SIG-M5 treated with dmso at 0.1 percent for 504 hours (cell line): ENCODE measurements around the gene BORCS6.
"Not testable (repeated sequence)": the region's sequence is repeated elsewhere in the genome, so short reads cannot be mapped to it uniquely, and the experiment has no call there.

Experiments used
- DNase-seq: peaks from one replicate; lab custom pipeline; 2025; ENCODE audit not compliant: unreplicated experiment; lab: John Stamatoyannopoulos, UW

Gene BORCS6

GRCh38 chr17:8189711-8190477 is at the start of gene BORCS6:
Gene BORCS6 (minus strand): TSS chr17:8190180. CDS start chr17:8190140, 40 bp downstream.
- DNase-seq = peak; percentile 97

DNA sequence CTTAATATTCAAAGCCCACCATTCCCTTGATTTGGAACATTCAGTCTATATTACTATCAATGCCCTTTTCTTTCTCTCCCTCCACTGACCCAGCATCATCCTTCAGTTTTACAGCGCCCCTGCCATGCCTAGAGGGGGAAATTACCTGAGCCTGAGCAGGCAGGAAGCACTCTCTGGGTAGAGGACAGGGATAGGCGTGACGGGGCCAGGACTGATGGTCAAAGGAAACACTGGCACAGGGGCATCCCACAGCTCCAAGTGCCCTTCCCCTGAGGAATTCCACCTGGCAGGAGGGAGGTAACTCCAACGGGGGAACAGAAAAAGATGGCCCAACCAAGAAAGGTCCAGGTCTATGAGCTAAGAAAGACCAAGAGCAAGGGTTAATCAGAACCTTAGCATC is 47.9 kb upstream of the BORCS6 start:
- DNase-seq = no peak

GRCh38 chr17:8237175-8237574 is 47.2 kb upstream of the BORCS6 start:
- no peak for DNase-seq

DNA sequence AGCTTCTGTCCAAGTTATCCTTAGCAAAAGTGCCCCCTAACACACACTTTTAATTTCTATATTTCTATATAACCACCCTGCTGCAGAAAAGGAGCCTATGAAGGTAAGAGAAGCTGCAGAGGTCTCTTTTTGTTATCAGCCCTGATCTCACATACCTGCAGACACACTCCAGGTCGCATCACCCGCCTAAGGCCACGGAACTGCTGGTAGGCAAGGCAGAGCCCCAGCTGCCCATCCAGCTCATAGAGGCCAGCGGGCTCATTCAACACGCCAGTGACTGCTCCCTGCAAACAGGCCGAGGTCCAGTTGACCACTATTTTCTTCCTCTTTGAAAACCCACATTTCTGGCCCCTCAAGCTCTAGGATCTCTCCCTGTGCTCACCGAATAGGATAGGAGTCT is 45.7 kb upstream of the BORCS6 start:
- no peak for DNase-seq

DNA sequence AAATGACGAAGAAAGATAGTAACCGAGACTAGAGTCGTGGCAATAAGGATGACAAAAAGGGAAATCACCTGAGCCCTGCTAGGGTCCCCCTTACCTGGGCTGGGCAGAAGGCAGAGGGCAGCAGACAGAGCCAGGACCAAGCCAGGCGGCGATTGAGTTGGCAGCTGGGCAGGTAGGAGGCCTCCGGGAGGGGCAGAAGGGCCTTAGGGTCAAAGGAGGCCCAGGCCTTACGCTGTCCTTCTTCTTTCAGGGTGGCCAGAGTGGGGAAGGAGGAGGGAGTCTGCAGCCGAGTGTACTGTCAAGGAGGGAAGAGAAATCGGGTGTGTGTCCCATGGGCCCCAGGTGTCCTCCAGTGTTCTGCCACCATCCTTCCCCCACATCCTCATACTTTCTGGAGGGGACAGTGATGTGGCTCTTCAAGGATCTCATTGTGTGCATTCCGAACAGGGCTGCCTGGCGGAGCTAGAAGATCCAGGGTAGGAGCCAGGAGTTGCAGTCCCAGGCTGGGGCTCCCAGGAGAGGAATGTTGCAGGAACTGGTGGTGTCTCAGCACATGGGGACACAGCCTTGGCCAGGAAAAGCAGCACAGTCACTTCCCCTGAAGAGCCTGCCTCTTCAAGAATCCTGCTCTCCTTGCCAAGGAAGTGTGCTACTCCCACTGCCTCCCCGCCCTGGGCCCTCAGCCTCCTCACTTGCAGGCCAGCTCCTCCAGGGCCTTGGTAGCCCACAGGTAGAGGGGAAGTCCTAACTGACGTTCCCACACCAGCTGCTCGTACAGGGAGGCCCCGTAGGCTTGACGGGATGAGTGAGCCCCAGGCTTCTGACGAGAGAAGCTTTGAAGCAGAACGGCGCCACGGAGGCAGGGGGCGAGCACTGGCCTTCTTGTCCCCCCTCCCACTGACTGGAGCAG is 44.6 kb upstream of the BORCS6 start:
- DNase-seq = no peak

DNA sequence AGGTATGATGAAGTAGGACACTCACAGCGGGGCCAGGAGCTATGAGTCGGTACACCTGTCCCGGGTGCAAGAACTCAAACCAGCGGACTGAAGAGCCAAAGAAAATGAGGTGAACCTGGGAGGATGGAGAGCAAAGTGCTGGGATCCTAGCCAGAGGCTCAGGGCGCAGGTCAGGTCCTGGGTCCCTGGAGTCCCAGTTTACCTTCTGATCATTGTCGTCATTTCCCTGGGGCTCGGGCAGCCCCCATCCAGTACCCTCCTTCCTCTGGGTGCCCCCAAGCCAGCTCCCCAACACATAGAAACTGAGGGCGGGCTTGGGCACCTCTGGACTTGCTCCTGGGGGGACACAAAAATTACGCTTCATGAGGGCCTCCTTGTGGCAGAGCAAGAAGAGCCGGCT is 41.7 kb upstream of the BORCS6 start:
- DNase-seq = no peak

DNA sequence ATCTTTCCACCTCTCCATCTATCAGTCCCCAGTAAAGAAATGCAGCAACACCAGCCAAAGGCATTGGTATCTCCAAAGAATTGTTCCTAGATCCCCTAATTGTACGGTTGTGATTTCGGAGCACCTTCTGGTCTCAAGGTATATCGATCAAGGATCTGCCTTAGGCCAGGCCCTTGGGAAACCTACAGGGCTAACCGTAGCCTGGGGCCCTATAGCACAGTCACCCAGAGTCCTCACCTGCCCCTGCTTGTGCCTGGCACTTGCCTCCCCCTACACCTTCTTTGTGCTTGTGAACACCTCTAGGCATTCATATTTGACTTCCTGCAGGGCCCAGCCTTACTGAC is 37.2 kb upstream of the BORCS6 start:
- no peak for DNase-seq

DNA sequence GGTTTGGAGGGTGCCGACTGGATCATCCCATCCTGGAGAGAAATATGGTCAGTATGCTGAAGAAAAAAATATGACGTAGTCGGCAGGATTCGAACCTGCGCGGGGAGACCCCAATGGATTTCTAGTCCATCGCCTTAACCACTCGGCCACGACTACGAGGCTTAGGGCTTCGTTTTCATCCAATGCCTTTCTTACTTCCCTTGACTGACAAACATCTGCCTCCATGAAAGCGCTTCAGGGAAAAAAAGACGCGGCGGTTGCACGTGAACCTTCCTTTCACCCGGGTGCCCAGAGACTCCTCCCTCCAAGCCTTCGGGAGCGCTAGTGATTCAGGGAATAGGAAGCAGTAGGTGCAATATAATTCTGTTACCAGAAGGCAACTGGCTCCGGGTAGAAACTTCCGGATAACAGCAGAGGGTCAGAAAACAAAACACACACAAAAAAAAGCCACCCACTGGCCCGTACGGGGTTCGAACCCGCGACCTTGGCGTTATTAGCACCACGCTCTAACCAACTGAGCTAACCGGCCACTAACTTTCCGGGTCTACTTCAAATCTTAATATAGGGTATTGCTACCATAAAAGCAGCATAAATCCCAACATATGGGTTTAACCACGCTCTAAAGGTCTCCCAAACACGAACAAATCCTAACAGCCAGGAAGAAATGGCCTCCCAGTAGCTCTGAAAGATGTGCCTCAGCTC is 36.7 kb upstream of the BORCS6 start:
- peak; percentile 81 for DNase-seq

DNA sequence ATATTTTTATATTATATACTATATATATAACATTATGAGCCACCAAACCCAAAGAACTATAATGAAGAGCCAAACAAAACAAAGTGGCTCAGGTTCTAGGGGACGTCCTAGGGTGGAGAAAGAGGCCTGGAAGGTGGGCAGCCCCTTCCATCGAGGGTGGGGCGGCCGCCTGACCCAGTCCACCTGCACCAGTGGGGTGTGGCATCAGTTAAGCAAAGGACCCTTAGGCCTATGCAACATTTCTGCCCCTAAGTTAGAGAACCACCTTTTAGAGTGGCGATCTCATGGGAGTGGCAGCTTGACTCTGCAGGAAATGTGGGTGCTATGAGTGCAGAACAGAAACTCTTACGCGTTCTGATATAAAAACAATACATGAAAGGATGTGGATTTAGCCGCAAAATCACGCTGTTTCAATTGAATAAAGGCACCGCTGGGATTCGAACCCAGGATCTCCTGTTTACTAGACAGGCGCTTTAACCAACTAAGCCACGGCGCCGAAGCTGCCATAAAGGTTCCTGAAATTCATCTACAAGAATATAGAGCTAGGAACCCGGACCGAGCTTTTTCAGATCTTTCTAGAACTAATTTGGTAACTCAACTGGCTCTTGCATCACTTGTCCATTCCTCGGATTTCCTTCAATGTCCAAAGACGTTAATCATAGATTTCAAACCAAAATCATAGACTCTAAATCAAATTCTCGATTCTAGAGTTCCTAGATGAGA is 36.0 kb upstream of the BORCS6 start:
- DNase-seq = peak; percentile 67

DNA sequence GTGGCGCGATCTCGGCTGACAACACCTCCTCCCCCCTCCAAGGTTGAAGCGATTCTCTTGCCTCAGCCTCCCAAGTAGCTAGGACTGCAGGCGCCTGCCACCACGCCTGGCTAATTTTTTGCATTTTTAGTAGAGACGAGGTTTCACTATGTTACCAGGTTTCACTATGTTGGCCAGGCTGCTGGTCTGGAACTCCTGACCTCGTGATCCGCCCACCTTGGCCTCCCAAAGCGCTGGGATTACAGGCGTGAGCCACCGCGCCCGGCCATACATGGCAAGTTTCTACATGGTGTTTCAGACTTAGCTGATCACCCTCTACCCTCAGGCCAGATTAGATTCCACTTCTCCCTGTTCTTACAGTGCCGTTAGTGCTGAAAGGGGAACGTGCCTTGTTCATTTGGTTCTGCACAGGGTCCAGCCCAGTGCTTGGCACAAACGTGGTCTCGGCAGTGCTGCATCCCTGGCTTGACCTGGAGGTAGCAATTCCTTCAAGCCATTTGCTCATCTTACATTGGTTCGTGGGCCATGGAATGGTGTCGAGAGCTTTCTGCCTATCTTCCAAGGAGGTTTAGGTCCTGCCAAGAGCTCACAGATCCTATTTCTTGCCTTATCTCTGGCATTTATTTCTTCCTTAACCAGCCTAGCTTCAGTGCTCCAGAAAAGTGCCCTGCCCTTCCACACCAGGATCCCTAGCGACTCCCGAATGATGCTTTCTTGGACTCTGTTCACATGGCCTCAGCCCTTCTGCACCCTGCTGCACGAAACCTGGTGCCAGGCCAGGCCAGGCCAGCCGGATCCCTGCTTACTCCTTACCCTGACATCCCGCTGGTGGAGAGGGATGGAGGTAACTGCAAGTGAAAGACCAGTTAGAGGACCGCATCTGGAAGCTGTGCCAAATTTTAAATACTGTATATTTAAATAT is 35.2 kb upstream of the BORCS6 start:
- no peak for DNase-seq

DNA sequence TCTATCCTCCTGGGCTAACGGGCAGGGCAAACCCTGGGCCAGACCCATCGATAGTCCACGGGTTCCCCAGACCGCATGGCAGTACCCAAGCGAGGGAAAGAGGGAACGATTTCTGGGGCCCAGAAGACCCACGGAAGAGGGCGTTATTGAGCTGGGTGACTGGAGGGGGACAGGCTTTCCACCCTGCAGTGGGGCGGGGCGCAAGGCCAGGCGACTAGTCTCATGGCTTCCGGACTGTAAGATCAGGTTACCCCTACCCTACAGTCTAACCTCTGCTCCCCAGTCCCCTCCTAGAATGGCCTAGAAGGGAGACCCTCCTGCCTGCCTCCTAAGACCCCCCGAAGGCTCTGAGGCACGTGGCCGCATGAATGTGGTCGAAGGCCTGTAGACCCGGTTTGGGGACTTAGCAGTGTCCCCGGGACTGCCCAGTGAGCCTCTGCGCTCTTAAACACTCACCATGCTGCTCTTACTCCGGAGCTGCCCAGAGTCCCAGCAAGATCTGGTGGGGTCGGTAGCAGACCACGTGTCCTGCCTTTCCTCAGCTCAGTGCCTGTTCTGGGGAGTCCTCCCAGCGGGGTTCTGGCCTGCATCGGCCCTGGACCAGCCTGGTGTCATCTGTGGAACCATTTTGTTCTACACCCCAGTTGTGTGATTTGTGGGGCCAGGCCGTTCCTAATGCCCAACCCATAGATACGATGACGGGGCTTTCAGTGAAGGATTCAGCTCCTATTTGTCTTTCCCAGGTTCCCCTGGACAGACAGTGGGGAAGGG is 33.6 kb upstream of the BORCS6 start:
- DNase-seq = peak; percentile 71

GRCh38 chr17:8222630-8223355 is 32.8 kb upstream of the BORCS6 start:
- peak; percentile 90 for DNase-seq

DNA sequence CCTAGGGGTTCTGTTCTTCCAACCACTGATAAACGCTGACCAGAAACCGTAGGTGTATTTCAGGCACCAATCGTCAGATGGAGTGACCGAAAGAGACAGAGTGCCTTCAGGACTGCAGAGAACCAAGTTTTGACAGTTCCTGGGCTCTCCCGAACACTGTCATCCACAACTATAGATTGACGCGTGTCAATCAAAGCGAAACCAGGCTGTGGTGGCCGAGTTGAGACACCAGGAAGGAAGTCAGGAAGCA is 32.3 kb upstream of the BORCS6 start:
- no peak for DNase-seq

GRCh38 chr17:8221663-8222379 is 31.8 kb upstream of the BORCS6 start:
- DNase-seq = peak; percentile 87

DNA sequence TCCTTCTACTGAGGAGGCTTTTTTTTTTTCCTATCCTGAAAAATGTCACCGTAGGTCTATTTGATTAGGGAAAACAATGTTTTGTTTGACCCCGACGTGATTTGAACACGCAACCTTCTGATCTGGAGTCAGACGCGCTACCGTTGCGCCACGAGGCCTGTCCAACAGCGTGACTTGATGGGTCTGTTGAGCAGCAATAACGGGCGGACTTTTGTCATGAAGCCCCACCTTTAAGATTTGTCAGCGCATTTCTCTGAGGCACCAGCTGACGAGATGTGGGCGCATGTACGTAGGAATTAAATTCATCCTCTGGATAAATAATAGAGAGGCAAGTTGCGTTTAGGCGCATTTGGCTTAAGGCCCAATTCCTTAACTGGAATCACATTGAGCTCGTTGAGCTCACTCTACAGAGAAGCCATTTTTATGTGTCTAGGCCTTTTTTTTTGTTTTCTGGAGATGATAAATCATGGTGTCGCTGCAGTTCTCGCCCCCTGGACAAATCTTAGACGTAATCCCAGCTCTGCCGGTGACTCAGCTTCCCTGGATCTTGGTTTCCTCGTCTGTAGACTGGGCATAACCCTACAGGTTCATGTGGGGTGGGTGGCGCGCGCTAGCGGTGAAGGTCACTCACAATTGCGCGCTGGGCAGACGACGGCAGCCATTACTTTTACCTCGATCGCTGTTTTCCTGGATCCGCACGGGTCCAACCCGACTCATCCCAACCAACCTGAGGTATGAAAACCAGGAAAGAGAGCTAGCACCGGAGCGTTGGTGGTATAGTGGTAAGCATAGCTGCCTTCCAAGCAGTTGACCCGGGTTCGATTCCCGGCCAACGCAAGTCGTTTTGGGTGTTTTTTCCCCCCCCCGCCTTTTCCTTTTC is 31.0 kb upstream of the BORCS6 start:
- DNase-seq = peak; percentile 78

DNA sequence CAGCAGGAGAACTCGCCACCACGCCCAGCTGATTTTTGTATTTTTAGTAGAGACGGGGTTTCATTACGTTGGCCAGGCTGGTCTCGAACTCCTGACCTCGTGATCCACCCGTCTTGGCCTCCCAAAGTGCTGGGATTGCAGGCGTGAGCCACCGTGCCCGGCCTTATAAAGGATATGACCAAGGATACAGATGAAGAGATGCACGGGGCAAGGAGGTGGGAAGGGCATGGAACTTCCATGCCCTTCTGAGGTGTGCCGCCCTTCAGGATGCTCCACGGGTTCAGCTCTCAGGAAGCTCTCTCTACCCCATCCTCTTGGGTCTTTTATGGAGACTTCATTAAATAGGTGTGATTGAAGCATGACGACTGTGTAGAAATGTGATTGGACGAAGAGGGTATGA is 24.0 kb upstream of the BORCS6 start:
- DNase-seq = not testable (repeated sequence)
